Astrocyte (in vitro differentiated cells and primary cell): Measurements from ENCODE around the gene TRIM3.

ENCODE experiments used
- CTCF ChIP-seq: IDR thresholded peaks from 2 replicates; pipeline ENCODE4 v1.5.1; 2011; ENCODE audit warnings: low read depth, mild to moderate bottlenecking, inconsistent platforms, low read length, moderate library complexity; ENCODE audit not compliant: insufficient read depth
- EZH2 ChIP-seq: IDR thresholded peaks from 2 replicates; pipeline ENCODE4 v1.6.1; 2012; ENCODE audit warnings: mild to moderate bottlenecking, low read length, inconsistent platforms; ENCODE audit not compliant: insufficient read depth

DNA sequence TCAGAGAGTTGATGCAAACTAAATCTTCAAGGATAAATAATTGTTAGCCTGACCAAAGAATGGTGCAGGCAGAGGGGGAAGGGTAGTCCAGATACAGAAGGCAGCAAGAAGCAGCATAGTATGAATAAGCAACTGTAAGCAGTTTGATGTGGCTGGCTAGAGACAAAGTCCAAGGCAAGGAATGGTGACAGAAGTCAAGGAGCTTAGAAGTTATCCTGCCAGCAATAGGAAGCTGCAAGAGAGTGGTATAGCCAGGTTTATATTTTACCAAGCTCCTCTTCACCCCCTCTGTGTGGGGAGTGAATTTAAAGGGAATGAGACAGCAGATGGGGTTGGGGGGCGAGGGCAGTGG, 14.7 kb downstream of the TRIM3 start:
- TF ChIP-seq CTCF (no peak), EZH2 (no peak)
